Epithelial cell of proximal tubule (primary cell): ENCODE results near the gene SVOP. TPM values are rescaled to one million over a fixed set of nuclear protein-coding genes. Genes with fewer than 3 reads are reported as not detected.

Experiments
- DNase-seq: peaks from one replicate; pipeline ENCODE4 v3.0.0-alpha.2; 2011; ENCODE audit warnings: low read depth
- H3K4me3 ChIP-seq: 2 replicates; pipeline ENCODE4 v1.5.1; 2011; ENCODE audit warnings: low read depth, mild to moderate bottlenecking, low read length
- total RNA-seq: library from RNA; depleted of rRNA; stranded (reverse); fragments of >200 nt; gene quantifications from 2 replicates; pipeline ENCODE4 v1.2.3, GENCODE V29; 2015
- TF ChIP-seq, protein P1 (sequence below): conservative IDR thresholded peaks from 2 replicates; pipeline ENCODE4 v1.5.1; 2012; ENCODE audit warnings: low read depth, mild to moderate bottlenecking, low read length

SVOP gene
- total RNA-seq, 1 donor from 2014 or later, result not detected

DNA sequence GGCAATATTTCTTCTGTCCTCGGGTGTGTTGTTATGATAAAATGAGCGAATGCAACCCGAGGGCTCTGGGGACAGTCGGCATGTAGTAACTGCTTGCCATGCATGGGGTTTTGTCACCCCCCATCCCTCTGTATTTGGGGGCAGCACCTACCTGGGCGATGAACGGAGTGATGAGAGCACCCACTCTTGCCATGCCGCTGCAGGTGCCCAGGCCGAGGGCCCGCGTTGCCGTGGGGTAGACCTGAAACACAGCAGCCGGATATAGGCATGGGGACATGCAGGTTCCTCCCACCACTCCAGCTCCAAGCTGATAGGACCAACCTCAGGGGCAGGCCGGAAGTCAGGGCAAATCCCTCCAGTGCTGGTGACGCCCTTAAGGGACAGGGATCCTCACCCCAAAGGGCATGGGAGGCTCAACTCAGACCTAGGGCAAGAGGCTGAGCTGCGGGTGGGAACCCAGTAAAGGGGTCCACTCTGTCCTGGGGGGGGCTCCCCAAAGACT, 105.2 kb downstream of the SVOP start:
- DNase-seq, result no peak
- TF ChIP-seq, protein P1, sequence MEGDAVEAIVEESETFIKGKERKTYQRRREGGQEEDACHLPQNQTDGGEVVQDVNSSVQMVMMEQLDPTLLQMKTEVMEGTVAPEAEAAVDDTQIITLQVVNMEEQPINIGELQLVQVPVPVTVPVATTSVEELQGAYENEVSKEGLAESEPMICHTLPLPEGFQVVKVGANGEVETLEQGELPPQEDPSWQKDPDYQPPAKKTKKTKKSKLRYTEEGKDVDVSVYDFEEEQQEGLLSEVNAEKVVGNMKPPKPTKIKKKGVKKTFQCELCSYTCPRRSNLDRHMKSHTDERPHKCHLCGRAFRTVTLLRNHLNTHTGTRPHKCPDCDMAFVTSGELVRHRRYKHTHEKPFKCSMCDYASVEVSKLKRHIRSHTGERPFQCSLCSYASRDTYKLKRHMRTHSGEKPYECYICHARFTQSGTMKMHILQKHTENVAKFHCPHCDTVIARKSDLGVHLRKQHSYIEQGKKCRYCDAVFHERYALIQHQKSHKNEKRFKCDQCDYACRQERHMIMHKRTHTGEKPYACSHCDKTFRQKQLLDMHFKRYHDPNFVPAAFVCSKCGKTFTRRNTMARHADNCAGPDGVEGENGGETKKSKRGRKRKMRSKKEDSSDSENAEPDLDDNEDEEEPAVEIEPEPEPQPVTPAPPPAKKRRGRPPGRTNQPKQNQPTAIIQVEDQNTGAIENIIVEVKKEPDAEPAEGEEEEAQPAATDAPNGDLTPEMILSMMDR, result no peak
- H3K4me3 ChIP-seq, result no peak overlapping the region

DNA sequence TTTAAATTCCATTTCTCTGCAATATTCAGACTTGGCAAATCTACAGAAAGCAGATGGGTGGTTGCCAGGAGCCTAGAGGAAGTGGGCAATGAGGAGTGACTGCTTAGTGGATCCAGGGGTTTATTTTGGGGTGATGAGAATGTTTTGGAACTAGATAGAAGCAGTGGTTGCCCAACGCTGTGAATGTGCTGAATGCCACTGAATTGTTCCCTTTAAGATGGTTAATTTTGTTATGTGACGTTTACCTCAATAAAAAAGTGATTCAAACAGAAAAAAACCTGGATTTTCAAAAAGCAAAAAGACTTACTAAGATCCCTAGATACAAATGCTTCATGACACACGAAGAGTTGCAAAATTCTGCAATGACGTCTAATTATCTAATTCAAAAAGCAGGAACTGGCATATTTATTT, 106.7 kb downstream of the SVOP start:
- no peak for DNase-seq
- H3K4me3 ChIP-seq, result no peak overlapping the region
- TF ChIP-seq, protein P1, result no peak

DNA sequence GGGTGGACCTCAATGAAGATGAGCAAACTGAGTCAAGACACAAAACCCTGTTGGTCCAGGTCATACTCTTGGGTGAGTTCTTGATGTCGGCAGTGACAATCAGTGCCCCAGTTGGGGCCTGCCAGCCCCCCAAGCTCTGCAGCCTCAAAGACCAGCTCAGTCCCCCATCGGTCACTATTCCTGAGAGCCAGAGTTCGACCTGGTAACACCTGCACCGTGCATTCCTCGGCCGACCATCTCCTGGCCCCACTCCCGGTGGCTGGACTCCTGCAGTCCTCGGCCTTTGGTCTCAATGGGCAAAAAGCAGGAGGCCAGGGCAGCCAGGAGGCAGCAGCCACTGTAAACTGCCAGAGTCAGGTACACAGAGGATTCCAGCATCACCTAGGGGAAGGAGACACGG, 108.5 kb downstream of the SVOP start:
- no peak overlapping the region for H3K4me3 ChIP-seq
- TF ChIP-seq, protein P1, result no peak
- DNase-seq, result no peak

DNA sequence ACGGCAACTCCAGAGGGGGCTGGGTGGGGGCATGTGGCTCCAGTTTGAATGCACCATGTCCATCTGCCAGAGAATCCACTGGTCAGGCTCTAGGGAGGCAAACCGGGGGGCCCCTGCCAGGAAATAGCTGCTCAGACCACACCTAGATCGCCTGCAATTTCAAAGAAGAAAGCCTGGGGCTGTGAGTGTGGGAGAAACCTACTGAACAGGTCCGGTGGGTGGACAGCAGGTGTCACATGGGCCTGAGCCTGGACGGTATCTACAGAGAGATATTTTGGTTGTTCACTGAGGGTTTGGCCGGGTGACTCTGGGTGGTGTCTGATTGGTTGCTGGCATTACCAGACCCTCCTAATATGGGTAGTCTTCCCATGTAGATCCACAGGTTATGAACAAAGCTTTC, 109.0 kb downstream of the SVOP start:
- H3K4me3 ChIP-seq, result no peak overlapping the region
- TF ChIP-seq, protein P1, result no peak
- DNase-seq, result no peak

DNA sequence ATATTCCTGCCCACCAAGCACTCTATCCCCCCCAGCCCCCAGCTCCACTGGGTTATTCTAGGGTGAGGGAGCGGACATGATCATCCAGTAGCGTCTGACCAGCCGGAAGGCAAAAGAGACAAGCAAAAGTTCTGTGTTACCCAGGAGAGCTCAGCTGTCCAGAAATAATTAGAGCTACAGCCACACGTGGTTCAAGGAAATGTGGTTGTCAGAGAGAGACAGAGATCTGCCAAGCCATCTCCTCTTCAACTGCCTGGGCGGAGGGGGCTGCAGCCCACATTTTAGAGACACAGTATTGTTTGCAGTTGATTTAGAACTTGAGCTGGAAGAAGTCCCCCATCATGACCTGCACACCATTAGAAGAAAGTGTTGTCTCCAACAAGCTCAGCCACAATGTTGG, 110.5 kb downstream of the SVOP start:
- H3K4me3 ChIP-seq, result no peak overlapping the region
- TF ChIP-seq, protein P1, result no peak
- no peak for DNase-seq

DNA sequence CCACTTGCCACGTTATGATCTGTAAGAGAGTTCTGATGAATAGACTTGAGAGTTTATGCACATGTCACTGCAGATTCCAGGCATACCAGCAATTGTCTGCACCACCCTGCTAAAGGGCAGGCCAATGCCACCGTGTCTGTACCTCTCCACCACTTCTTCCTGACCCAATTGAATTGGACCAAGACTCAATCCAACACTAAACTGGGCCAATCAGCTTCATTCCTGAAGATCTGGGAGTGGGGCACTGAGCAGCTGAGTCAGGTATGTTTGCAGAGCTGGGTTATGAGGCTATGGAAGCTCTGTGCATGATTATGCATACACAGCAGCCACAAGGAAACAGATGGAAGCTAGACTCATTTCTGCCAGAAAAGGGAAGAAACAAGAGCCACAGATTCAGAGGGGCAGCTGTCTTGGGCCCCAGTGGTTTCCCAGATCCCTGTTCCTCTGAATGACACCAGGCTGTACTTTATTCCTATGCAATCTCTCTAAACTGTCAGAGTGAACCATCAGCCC, 113.0 kb downstream of the SVOP start:
- no peak overlapping the region for H3K4me3 ChIP-seq
- TF ChIP-seq, protein P1, result no peak
- no peak for DNase-seq

DNA sequence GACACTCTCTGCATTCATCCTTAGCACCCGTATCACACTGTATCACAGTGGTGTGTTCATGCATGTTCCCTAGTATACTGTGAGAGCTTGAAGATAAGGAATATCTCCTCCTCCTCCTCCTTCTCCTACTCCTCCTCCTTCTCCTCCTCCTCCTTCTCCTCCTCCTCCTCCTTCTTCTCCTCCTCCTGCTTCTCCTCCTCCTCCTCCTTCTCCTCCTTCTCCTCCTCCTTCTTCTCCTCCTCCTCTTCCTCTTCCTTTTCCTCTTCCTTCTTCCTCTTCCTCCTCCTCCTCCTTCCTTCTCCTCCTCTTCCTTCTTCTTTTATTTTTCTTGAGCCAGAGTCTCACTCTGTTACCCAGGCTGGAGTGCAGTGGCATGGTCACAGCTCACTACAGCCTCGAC, 113.9 kb downstream of the SVOP start:
- TF ChIP-seq, protein P1, result no peak
- H3K4me3 ChIP-seq, result no peak overlapping the region
- no peak for DNase-seq
